C4-2B (cell line): ENCODE data around the gene INTS7.
A peak's percentile ranks its signal among the peaks of the same experiment; 100 is the strongest.
"Not testable (repeated sequence)": the region's sequence is repeated elsewhere in the genome, so short reads cannot be mapped to it uniquely, and the experiment has no call there.

Source experiments
- H3K27ac ChIP-seq: fragments of 450-650 bp; 2 replicates; pipeline ENCODE4 v1.5.1; 2017
- ZFX ChIP-seq: fragments of 450-650 bp; IDR thresholded peaks from 2 replicates; pipeline ENCODE4 v1.6.1; 2017
- TF ChIP-seq, protein P1 (sequence below): fragments of 450-650 bp; conservative IDR thresholded peaks from 2 replicates; pipeline ENCODE4 v1.5.1; 2017; ENCODE audit warnings: mild to moderate bottlenecking

Gene INTS7

DNA sequence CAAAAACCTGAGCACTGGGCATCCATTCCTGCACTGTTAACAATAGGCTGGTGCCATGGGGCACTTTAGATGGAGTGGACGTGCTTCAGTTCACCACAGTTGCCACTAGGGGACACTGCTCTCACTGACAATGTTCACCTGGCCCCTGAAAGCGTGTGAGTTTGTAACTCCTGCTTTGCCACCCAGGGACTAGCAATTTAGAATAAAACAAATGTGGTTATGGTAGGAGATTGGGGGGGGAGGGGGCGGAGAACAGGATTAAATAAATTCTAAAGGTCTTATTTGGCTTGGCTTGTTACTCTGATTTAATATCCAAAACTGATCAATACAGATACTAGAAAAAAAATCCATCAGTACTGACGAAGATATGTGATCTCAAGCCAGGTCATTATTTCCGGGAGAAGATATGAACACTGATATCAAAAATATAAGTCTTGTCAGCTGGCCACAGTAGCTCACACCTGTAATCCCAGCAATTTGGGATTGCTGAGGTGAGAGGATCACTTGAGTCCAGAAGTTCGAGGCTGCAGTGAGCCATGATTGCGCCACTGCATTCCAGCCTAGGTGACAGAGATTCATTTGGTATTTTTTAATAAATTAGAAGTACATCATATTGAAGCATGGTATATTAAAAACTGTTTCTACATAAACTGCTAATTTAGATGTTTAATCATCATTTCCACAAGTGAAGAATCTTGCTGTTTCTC, 23.2 kb downstream of the INTS7 start:
- TF ChIP-seq, protein P1, sequence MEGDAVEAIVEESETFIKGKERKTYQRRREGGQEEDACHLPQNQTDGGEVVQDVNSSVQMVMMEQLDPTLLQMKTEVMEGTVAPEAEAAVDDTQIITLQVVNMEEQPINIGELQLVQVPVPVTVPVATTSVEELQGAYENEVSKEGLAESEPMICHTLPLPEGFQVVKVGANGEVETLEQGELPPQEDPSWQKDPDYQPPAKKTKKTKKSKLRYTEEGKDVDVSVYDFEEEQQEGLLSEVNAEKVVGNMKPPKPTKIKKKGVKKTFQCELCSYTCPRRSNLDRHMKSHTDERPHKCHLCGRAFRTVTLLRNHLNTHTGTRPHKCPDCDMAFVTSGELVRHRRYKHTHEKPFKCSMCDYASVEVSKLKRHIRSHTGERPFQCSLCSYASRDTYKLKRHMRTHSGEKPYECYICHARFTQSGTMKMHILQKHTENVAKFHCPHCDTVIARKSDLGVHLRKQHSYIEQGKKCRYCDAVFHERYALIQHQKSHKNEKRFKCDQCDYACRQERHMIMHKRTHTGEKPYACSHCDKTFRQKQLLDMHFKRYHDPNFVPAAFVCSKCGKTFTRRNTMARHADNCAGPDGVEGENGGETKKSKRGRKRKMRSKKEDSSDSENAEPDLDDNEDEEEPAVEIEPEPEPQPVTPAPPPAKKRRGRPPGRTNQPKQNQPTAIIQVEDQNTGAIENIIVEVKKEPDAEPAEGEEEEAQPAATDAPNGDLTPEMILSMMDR: peak; percentile 99
- no peak for TF ChIP-seq ZFX

DNA sequence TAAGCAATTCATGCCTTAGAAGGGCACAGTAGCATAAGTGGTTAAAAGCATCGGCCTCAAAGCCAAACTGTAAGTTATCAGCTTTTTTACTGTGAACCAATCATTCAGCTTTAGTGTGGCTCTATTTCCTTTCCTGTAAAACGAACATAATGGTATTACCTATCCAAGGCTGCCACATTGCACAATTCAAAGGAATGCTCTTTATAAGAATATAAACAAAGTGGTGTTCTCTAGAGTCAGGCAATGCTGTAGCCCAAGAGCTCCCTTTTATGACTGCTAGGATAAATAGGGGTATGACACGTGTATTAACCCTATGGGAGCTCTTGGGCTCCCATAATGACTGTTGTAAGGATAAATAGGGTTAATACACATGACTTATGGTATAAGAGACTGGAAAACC, 25.4 kb downstream of the INTS7 start:
- H3K27ac ChIP-seq: no peak overlapping the region

More for the DNA sequence above, 23.2 kb downstream of the INTS7 start:
- no peak overlapping the region for H3K27ac ChIP-seq

DNA sequence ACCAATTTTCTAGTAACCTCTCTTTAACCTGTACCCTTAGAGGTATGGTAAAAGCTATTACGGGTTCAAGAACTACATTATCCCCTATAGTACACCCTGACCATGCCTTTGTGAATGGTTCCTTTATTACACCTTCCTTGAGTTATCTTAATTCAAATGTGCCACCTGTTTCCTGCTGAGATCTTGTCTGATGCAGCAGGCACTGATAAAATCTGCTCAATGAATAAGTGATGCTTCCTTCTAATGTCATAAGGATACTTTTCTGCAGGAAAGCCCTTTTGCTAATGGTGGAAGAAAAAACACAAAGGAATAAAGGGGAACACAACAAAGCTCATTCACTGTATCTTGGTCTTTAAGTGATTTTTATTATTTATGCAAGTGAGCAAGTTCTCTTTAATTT, 25.8 kb downstream of the INTS7 start:
- no peak overlapping the region for H3K27ac ChIP-seq
- TF ChIP-seq ZFX: no peak
- TF ChIP-seq, protein P1: no peak

More for the DNA sequence above, 25.4 kb downstream of the INTS7 start:
- TF ChIP-seq, protein P1: no peak
- no peak for TF ChIP-seq ZFX

DNA sequence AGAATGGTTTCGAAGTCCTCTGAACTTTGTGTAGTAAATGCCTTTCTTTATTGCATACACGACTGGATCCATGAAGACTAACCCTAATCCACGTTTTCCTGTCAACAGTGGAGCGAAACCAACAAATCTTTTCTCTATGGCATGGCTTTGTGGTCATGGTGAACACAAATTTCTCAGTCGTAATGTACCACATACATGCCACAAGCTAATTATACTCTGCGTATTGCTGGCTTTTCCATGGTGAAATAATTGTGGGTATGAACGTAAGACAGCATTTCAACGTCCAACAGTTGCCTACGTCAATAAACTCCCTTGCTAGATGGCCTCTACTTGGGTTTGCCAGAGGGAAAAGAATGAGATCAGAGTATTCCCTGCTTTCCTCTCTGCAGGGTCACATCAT, 27.5 kb downstream of the INTS7 start:
- H3K27ac ChIP-seq: no peak overlapping the region
- TF ChIP-seq, protein P1: no peak

DNA sequence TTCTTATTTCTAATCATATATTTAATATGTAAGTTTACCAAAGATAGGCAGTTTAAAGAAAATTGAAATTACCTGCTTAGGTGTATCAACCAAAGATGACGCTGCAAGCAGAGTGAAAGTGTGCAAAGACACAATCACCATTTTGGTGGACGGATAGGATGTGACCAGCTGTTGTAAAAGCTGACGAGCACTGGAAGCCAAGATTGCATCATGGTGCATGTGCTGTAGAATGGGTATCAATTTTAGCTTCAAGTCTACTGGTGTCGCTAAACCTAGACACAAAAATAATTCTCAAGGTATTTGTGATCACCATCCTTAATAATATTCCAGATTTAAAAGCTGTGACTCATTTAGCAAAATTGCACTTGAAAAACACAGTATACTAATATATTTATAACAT, 28.2 kb downstream of the INTS7 start:
- TF ChIP-seq, protein P1: no peak
- no peak for TF ChIP-seq ZFX
- no peak overlapping the region for H3K27ac ChIP-seq

DNA sequence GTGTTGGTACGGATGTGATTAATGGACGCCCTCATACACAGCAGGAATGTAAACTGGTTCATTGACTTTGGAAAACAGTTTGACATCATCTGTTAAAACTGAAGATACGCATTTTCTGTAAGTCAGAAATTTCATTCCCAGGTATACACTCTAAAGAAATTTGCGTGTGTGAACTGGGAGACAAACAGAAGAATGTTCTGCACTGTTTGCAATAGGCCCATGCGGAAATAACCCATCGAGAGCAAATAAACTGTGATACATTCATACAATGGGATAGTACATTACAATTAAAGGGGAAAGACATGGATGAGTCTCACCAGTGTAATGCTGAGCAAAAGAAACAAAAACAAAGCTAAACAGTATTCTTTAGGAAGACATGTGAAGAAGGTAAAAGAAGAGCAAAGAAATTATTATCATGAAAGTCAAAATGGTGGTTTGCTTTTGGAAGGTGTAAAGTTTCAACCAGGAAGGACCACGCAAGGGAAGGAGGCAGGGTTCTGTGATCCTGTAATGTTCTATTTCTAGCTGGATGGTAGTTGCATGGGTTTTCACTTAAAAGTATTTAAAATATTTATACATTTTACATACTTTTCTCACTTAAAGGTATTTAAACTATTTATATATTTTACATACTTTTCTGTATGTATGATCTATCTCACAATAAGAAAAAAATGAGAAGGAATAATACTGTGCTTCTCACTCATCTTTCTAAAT, 30.3 kb downstream of the INTS7 start:
- TF ChIP-seq, protein P1: no peak
- no peak for TF ChIP-seq ZFX
- H3K27ac ChIP-seq: no peak overlapping the region

DNA sequence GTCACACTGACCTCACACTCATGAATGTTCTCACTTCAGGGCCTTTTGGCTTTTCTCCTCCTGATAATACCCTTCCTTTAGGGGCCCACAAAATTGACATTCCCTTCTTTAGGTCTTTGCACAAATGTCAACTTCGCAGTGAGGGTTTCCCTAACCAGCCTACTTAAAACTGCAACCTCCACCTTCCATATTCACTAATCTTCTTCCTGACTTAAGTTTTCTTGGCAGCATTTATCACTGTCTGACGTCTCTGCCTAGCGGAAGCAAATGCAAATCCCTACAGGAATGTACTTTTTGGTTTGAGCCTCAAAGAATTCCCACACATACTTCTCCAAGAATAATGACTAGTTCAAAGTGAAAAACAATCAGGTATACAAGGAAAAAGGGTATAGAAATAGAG, 32.8 kb downstream of the INTS7 start:
- no peak for TF ChIP-seq ZFX
- TF ChIP-seq, protein P1: no peak
- H3K27ac ChIP-seq: no peak overlapping the region

DNA sequence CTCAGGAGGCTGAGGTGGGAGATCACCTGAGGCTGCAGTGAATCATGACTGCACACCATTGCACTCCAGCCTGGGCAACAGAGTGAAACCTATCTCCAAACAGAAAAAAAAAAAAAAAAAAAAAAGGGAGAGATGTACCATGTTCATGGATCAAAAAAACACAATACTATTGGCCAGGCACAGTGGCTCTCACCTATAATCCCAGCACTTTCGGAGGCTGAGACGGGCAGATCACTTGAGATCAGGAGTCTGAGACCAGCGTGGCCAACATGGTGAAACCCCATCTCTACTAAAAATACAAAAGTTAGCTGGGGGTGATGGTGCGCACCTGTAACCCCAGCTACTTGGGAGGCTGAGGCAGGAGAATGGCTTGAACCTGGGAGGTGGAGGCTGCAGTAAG, 37.9 kb downstream of the INTS7 start:
- H3K27ac ChIP-seq: not testable (repeated sequence)
